Measurements from ENCODE around the gene BIRC5.

BIRC5 gene

DNA sequence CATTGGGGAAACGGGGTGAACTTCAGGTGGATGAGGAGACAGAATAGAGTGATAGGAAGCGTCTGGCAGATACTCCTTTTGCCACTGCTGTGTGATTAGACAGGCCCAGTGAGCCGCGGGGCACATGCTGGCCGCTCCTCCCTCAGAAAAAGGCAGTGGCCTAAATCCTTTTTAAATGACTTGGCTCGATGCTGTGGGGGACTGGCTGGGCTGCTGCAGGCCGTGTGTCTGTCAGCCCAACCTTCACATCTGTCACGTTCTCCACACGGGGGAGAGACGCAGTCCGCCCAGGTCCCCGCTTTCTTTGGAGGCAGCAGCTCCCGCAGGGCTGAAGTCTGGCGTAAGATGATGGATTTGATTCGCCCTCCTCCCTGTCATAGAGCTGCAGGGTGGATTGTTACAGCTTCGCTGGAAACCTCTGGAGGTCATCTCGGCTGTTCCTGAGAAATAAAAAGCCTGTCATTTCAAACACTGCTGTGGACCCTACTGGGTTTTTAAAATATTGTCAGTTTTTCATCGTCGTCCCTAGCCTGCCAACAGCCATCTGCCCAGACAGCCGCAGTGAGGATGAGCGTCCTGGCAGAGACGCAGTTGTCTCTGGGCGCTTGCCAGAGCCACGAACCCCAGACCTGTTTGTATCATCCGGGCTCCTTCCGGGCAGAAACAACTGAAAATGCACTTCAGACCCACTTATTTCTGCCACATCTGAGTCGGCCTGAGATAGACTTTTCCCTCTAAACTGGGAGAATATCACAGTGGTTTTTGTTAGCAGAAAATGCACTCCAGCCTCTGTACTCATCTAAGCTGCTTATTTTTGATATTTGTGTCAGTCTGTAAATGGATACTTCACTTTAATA is 10.4 kb downstream of the BIRC5 start:
- H3K36me3 ChIP-seq = peaks cover 0 to 66% (median 59%) of the 10 kb centered on the region in 11 experiments; a peak in 20 of 22 replicates
- H4K20me1 ChIP-seq = peaks cover 0 to 63% (median 29%) of the 10 kb centered on the region in 11 experiments; a peak in 12 of 22 replicates
- no peak for TF ChIP-seq Cebpa-rat (IDR thresholded peaks at IDR 0.05)
- H3K27ac ChIP-seq = no peak overlapping the region
- no peak overlapping the region for H3K4me3 ChIP-seq
- H3K4me1 ChIP-seq = peaks cover 15 to 29% (median 23%) of the 10 kb centered on the region in 10 experiments
- H3K9ac ChIP-seq = no peak overlapping the region; a peak in 1 of 22 replicates
- no peak overlapping the region for H3K4me2 ChIP-seq
- no peaks in the 10 kb centered on the region for H3K9me3 ChIP-seq (replicated peaks in 1 of 11)
- peaks cover 0 to 10% (median 6%) of the 10 kb centered on the region in 11 experiments; a peak in 5 of 22 replicates for H3K27me3 ChIP-seq

DNA sequence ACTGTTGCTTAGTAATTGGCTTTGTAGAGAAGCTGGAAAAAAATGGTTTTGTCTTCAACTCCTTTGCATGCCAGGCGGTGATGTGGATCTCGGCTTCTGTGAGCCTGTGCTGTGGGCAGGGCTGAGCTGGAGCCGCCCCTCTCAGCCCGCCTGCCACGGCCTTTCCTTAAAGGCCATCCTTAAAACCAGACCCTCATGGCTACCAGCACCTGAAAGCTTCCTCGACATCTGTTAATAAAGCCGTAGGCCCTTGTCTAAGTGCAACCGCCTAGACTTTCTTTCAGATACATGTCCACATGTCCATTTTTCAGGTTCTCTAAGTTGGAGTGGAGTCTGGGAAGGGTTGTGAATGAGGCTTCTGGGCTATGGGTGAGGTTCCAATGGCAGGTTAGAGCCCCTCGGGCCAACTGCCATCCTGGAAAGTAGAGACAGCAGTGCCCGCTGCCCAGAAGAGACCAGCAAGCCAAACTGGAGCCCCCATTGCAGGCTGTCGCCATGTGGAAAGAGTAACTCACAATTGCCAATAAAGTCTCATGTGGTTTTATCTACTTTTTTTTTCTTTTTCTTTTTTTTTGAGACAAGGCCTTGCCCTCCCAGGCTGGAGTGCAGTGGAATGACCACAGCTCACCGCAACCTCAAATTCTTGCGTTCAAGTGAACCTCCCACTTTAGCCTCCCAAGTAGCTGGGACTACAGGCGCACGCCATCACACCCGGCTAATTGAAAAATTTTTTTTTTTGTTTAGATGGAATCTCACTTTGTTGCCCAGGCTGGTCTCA is 11.2 kb downstream of the BIRC5 start:
- H3K36me3 ChIP-seq = peaks cover 0 to 59% (median 53%) of the 10 kb centered on the region in 11 experiments; a peak in 20 of 22 replicates
- H3K9me3 ChIP-seq (replicated peaks in 1 of 11) = no peaks in the 10 kb centered on the region
- peaks cover 15 to 31% (median 23%) of the 10 kb centered on the region in 10 experiments for H3K4me1 ChIP-seq
- TF ChIP-seq Cebpa-rat (IDR thresholded peaks at IDR 0.05) = no peak
- peaks cover 0 to 56% (median 29%) of the 10 kb centered on the region in 11 experiments; a peak in 11 of 22 replicates for H4K20me1 ChIP-seq
- peaks cover 0 to 10% (median 7%) of the 10 kb centered on the region in 11 experiments; a peak in 9 of 22 replicates for H3K27me3 ChIP-seq
- no peak overlapping the region for H3K9ac ChIP-seq
- no peak overlapping the region; a peak in 1 of 22 replicates for H3K27ac ChIP-seq
- H3K4me3 ChIP-seq = no peak overlapping the region
- no peak overlapping the region for H3K4me2 ChIP-seq

GRCh38 chr17:78226055-78226758 is 12.2 kb downstream of the BIRC5 start:
- no peak for TF ChIP-seq Cebpa-rat (IDR thresholded peaks at IDR 0.05)
- no peak overlapping the region for H3K9ac ChIP-seq
- H3K27me3 ChIP-seq = peaks cover 3 to 19% (median 15%) of the 10 kb centered on the region in 11 experiments; a peak in 21 of 22 replicates
- peaks cover 15 to 40% (median 27%) of the 10 kb centered on the region in 10 experiments for H3K4me1 ChIP-seq
- peak overlapping the region; percentile 35 to 66 (median 56) for H3K4me2 ChIP-seq
- H3K27ac ChIP-seq = no peak overlapping the region
- H3K36me3 ChIP-seq = peaks cover 0 to 50% (median 44%) of the 10 kb centered on the region in 11 experiments; a peak in 20 of 22 replicates
- peaks cover 0 to 54% (median 29%) of the 10 kb centered on the region in 11 experiments; a peak in 15 of 22 replicates for H4K20me1 ChIP-seq
- H3K4me3 ChIP-seq = no peak overlapping the region
- no peaks in the 10 kb centered on the region for H3K9me3 ChIP-seq (replicated peaks in 1 of 11)

GRCh38 chr17:78226759-78227454 is 12.9 kb downstream of the BIRC5 start:
- H3K27ac ChIP-seq = peak overlapping the region in 3 of 11 experiments; percentile 13 to 48 (median 32); a peak in 3 of 22 replicates
- peaks cover 0 to 43% (median 37%) of the 10 kb centered on the region in 11 experiments; a peak in 20 of 22 replicates for H3K36me3 ChIP-seq
- peak overlapping the region in 2 of 11 experiments; percentile 3 to 17; a peak in 2 of 22 replicates for H3K9ac ChIP-seq
- H3K27me3 ChIP-seq = peaks cover 8 to 26% (median 21%) of the 10 kb centered on the region in 11 experiments
- no peaks in the 10 kb centered on the region for H3K9me3 ChIP-seq (replicated peaks in 1 of 11)
- H3K4me2 ChIP-seq = peak overlapping the region; percentile 35 to 66 (median 56)
- peaks cover 18 to 45% (median 32%) of the 10 kb centered on the region in 10 experiments for H3K4me1 ChIP-seq
- H3K4me3 ChIP-seq = no peak overlapping the region
- TF ChIP-seq Cebpa-rat (IDR thresholded peaks at IDR 0.05) = no peak
- H4K20me1 ChIP-seq = peaks cover 0 to 55% (median 32%) of the 10 kb centered on the region in 11 experiments; a peak in 15 of 22 replicates

GRCh38 chr17:78227455-78227916 is 13.4 kb downstream of the BIRC5 start:
- no peak for TF ChIP-seq Cebpa-rat (IDR thresholded peaks at IDR 0.05)
- no peak overlapping the region for H3K4me3 ChIP-seq
- peaks cover 14 to 32% (median 26%) of the 10 kb centered on the region in 11 experiments for H3K27me3 ChIP-seq
- H4K20me1 ChIP-seq = peaks cover 0 to 58% (median 32%) of the 10 kb centered on the region in 11 experiments; a peak in 15 of 22 replicates
- H3K4me2 ChIP-seq = peak overlapping the region; percentile 35 to 66 (median 56)
- H3K4me1 ChIP-seq = peaks cover 23 to 51% (median 38%) of the 10 kb centered on the region in 10 experiments
- peak overlapping the region in 3 of 11 experiments; percentile 13 to 48 (median 32); a peak in 3 of 22 replicates for H3K27ac ChIP-seq
- H3K9me3 ChIP-seq (replicated peaks in 1 of 11) = no peaks in the 10 kb centered on the region
- H3K36me3 ChIP-seq = peaks cover 0 to 37% (median 31%) of the 10 kb centered on the region in 11 experiments; a peak in 20 of 22 replicates
- peak overlapping the region in 2 of 11 experiments; percentile 3 to 17; a peak in 2 of 22 replicates for H3K9ac ChIP-seq

- no peaks in the 10 kb centered on the region for H3K9me3 ChIP-seq (replicated peaks in 1 of 11)
- H3K27me3 ChIP-seq = peaks cover 21 to 39% (median 33%) of the 10 kb centered on the region in 11 experiments
- H3K4me3 ChIP-seq = no peak overlapping the region
- peak overlapping the region in 6 of 11 experiments; percentile 28 to 66 (median 47); a peak in 8 of 22 replicates for H3K4me2 ChIP-seq
- H3K36me3 ChIP-seq = peaks cover 0 to 30% (median 24%) of the 10 kb centered on the region in 11 experiments; a peak in 19 of 22 replicates
- peaks cover 0 to 54% (median 25%) of the 10 kb centered on the region in 11 experiments; a peak in 15 of 22 replicates for H4K20me1 ChIP-seq
- no peak for TF ChIP-seq Cebpa-rat (IDR thresholded peaks at IDR 0.05)
- H3K9ac ChIP-seq = no peak overlapping the region
- no peak overlapping the region for H3K27ac ChIP-seq
- H3K4me1 ChIP-seq = peaks cover 30 to 57% (median 44%) of the 10 kb centered on the region in 10 experiments
These were observed 14.1 kb downstream of the BIRC5 start for GRCh38 chr17:78228176-78228575.

DNA sequence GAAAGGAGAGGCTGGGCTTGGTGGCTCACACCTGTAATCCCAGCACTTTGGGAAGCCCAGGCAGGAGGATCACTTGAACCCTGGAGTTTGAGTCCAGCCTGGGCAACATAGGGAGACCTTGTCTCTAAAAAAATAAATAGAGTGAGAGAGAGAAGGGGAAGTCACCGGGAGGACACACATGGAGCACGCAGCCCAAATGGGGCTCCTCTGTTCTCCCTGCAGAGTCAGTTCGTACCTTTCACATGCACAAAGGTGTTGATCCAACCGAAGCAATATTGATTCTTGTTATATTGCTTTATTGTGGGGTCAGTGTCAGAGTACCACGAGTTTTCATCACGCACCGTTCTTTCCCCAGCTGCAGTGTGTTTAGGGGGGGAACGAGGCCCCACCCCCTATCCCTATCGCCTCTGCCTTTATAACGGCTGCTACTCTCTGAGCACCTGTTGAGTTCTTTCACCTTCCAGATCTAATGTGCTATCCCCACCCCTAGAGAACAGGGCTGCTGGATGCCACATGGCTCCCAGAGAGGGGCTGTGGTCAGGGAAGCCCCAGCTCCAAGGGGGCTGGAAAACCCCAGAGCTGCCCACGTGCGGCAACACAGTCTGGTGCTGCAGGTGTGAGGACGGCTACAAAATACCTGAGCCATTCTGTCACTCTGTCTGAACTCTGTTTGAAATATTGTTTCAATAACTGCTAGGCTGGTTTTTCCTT is 16.4 kb downstream of the BIRC5 start:
- Histone ChIP-seq H3K4me1 (peaks cover 30 to 73% (median 61%) of the 10 kb centered on the region in 10 experiments), H3K9me3 (replicated peaks in 1 of 11) (no peaks in the 10 kb centered on the region), H3K36me3 (peaks cover 0 to 8% (median 2%) of the 10 kb centered on the region in 11 experiments; a peak in 16 of 22 replicates), H3K4me2 (peak overlapping the region in 6 of 11 experiments; percentile 71 to 96 (median 89); a peak in 10 of 22 replicates), H3K27me3 (peaks cover 22 to 43% (median 38%) of the 10 kb centered on the region in 11 experiments), H4K20me1 (peaks cover 0 to 33% (median 14%) of the 10 kb centered on the region in 11 experiments; a peak in 12 of 22 replicates), H3K27ac (no peak overlapping the region), H3K9ac (no peak overlapping the region), H3K4me3 (no peak overlapping the region)
- TF ChIP-seq Cebpa-rat (IDR thresholded peaks at IDR 0.05) = no peak
